ENCODE results near the gene SMG6. TPM values are rescaled to one million over a fixed set of nuclear protein-coding genes. Genes with fewer than 3 reads are reported as not detected.

SMG6 gene
- total and polyA plus RNA-seq, 2 experiments from 2014 or later: 11.9 to 19.9 TPM

GRCh38 chr17:2033153-2033552 lies 270.4 kb downstream of the SMG6 start:
- no peaks in the 10 kb centered on the region for H3K9me2 ChIP-seq (replicated peaks; ENCODE audit: insufficient read depth)
- H3K4me2 ChIP-seq: no peak overlapping the region
- H3K4me1 ChIP-seq (ENCODE audit: insufficient read depth): peaks cover 7% of the 10 kb centered on the region
- peaks cover 15% of the 10 kb centered on the region for H3K79me2 ChIP-seq
- no peaks in the 10 kb centered on the region for H4K20me1 ChIP-seq (ENCODE audit: insufficient read depth, poor library complexity, severe bottlenecking)
- no peaks in the 10 kb centered on the region for H3K36me3 ChIP-seq (replicated peaks; ENCODE audit: insufficient read depth, low read depth)
- no peak overlapping the region for H3K4me3 ChIP-seq
- peaks cover 3% of the 10 kb centered on the region for H3K27me3 ChIP-seq
- H3K9me3 ChIP-seq (ENCODE audit: low read depth): no peaks in the 10 kb centered on the region
- H3K27ac ChIP-seq: no peak overlapping the region
- no peak for DNase-seq (ENCODE audit: low spot score)
- H2AFZ ChIP-seq: no peak overlapping the region
- no peak for TF ChIP-seq EZH2phosphoT487 (IDR thresholded peaks at IDR 0.05; ENCODE audit: low read depth, severe bottlenecking, unreplicated experiment)
- no peak for TF ChIP-seq CTCF (IDR thresholded peaks at IDR 0.05; ENCODE audit: poor library complexity)
- no peak for TF ChIP-seq EZH2 (IDR thresholded peaks at IDR 0.05; ENCODE audit: borderline replicate concordance)
- WGBS (ENCODE audit: low lambda C conversion rate, missing lambda C conversion rate): 96% methylated on average over 7 of the region's 7 CpGs

- H3K9me3 ChIP-seq (ENCODE audit: low read depth): no peaks in the 10 kb centered on the region
- no peak overlapping the region for H3K4me3 ChIP-seq
- peaks cover 8% of the 10 kb centered on the region for H3K4me1 ChIP-seq (ENCODE audit: insufficient read depth)
- WGBS (ENCODE audit: low lambda C conversion rate, missing lambda C conversion rate): 31% methylated on average over 10 of the region's 10 CpGs
- H3K4me2 ChIP-seq: peak overlapping the region; percentile 76
- no peaks in the 10 kb centered on the region for H4K20me1 ChIP-seq (ENCODE audit: insufficient read depth, poor library complexity, severe bottlenecking)
- no peak for DNase-seq (ENCODE audit: low spot score)
- peaks cover 21% of the 10 kb centered on the region for H3K27me3 ChIP-seq
- H3K27ac ChIP-seq: no peak overlapping the region
- no peak overlapping the region for H2AFZ ChIP-seq
- peak; percentile 53 for TF ChIP-seq CTCF (IDR thresholded peaks at IDR 0.05; ENCODE audit: poor library complexity)
- no peak for TF ChIP-seq EZH2phosphoT487 (IDR thresholded peaks at IDR 0.05; ENCODE audit: low read depth, severe bottlenecking, unreplicated experiment)
- TF ChIP-seq EZH2 (IDR thresholded peaks at IDR 0.05; ENCODE audit: borderline replicate concordance): no peak
- H3K9me2 ChIP-seq (replicated peaks; ENCODE audit: insufficient read depth): no peaks in the 10 kb centered on the region
- no peaks in the 10 kb centered on the region for H3K36me3 ChIP-seq (replicated peaks; ENCODE audit: insufficient read depth, low read depth)
- peaks cover 15% of the 10 kb centered on the region for H3K79me2 ChIP-seq
These were observed 272.8 kb downstream of the SMG6 start for GRCh38 chr17:2030779-2031163.

- Histone ChIP-seq H2AFZ (peak within 1 kb of the TSS; percentile 81), H3K4me1 (ENCODE audit: insufficient read depth) (peaks cover 14% of the 10 kb centered on the region), H3K9me3 (ENCODE audit: low read depth) (no peaks in the 10 kb centered on the region), H3K79me2 (peaks cover 15% of the 10 kb centered on the region), H3K4me3 (peak within 1 kb of the TSS; percentile 95), H3K9me2 (replicated peaks; ENCODE audit: insufficient read depth) (no peaks in the 10 kb centered on the region), H4K20me1 (ENCODE audit: insufficient read depth, poor library complexity, severe bottlenecking) (no peaks in the 10 kb centered on the region), H3K36me3 (replicated peaks; ENCODE audit: insufficient read depth, low read depth) (no peaks in the 10 kb centered on the region), H3K27me3 (peaks cover 25% of the 10 kb centered on the region), H3K4me2 (peak within 1 kb of the TSS; percentile 76), H3K27ac (no peak within 1 kb of the TSS)
- DNase-seq (ENCODE audit: low spot score): peak; percentile 93
- 3% methylated on average over 58 of the region's 59 CpGs for WGBS (ENCODE audit: low lambda C conversion rate, missing lambda C conversion rate)
- TF ChIP-seq CTCF (IDR thresholded peaks at IDR 0.05; ENCODE audit: poor library complexity) (no peak), EZH2phosphoT487 (IDR thresholded peaks at IDR 0.05; ENCODE audit: low read depth, severe bottlenecking, unreplicated experiment) (no peak), EZH2 (IDR thresholded peaks at IDR 0.05; ENCODE audit: borderline replicate concordance) (no peak)
These were observed 273.4 kb downstream of the SMG6 start, which contains the start of gene DPH1 for GRCh38 chr17:2029911-2030778. Gene DPH1, plus strand, starts transcription at chr17:2030153. Its CDS starts 17 bp downstream, at chr17:2030170.

Data from hepatocyte (in vitro differentiated cells).